Measurements from ENCODE around the gene CRABP1. TPM values are rescaled to one million over a fixed set of nuclear protein-coding genes. Genes with fewer than 3 reads are reported as not detected.

CRABP1 gene
- total RNA-seq, result 100 to 1,000 TPM in 1 of 7 donors, 10 to 100 TPM in 6; 18.7 to 159 (median 30.8) TPM
- polyA plus RNA-seq, result 10 to 100 TPM in 1 of 3 donors, 1 to 10 TPM in 2; 3.5 to 29.1 (median 6.3) TPM
- long read RNA-seq, donor 1, transcript CRABP1-201 (4 exons, 772 nt), result major isoform, 313 of 366 reads
- long read RNA-seq, donor 1, transcript CRABP1-203 (1 exons, 401 nt), result minor isoform, 16 of 366 reads
- long read RNA-seq, donor 1, partial matches to known transcripts, result 37 of 366 reads
- long read RNA-seq, donor 1, other reads (novel, unspliced or antisense), result 0 of 366 reads
- long read RNA-seq, donor 2, transcript CRABP1-203 (1 exons, 401 nt), result minor isoform, 6 of 180 reads
- long read RNA-seq, donor 2, transcript CRABP1-201 (4 exons, 772 nt), result major isoform, 161 of 180 reads
- long read RNA-seq, donor 2, partial matches to known transcripts, result 13 of 180 reads
- long read RNA-seq, donor 2, other reads (novel, unspliced or antisense), result 0 of 180 reads

- peak; percentile 45 for DNase-seq
- WGBS, 5 donors, result 2 to 6% (median 3%) methylated on average over 20 to 67 of the region's 67 CpGs
Measured at GRCh38 chr15:78340231-78341056, at the start of gene CRABP1. Gene CRABP1 (plus strand): TSS chr15:78340353. CDS start chr15:78340429, 76 bp downstream.

GRCh38 chr15:78291052-78291451 lies 49.1 kb upstream of the CRABP1 start:
- intact Hi-C loops (cut with DNase I; ENCODE audit: low total_unique reads), result no loop called here
- Histone ChIP-seq H3K4me3 (no peak overlapping the region), H3K9me3 (no peaks in the 10 kb centered on the region), H3K27ac (no peak overlapping the region), H3K36me3 (peaks cover 0 to 97% (median 49%) of the 10 kb centered on the region in 6 donors), H3K4me1 (no peaks in the 10 kb centered on the region), H3K27me3 (replicated peaks in 1 of 7) (no peaks in the 10 kb centered on the region)
- 47 to 95% (median 73%) methylated on average over 2 of the region's 2 CpGs for WGBS, 5 donors
- TF ChIP-seq POLR2A (IDR thresholded peaks at IDR 0.05) (no peak), POLR2AphosphoS5 (IDR thresholded peaks at IDR 0.05) (no peak), CTCF (IDR thresholded peaks at IDR 0.05 in 8 of 11, conservative IDR thresholded peaks at IDR 0.05 in 3 of 11) (no peak)
- no peak for DNase-seq

More at GRCh38 chr15:78340231-78341056, at the start of gene CRABP1:
- TF ChIP-seq CTCF (IDR thresholded peaks at IDR 0.05 in 8 of 11, conservative IDR thresholded peaks at IDR 0.05 in 3 of 11) (no peak), POLR2AphosphoS5 (IDR thresholded peaks at IDR 0.05) (peak in 2 of 3 donors; percentile 20 to 68)
- H3K36me3 ChIP-seq, result no peaks in the 10 kb centered on the region
- no peaks in the 10 kb centered on the region for H3K9me3 ChIP-seq
- H3K4me3 ChIP-seq, result peak within 1 kb of the TSS in 6 of 8 donors; percentile 14 to 58 (median 32)
- peaks cover 0 to 28% (median 15%) of the 10 kb centered on the region in 6 donors for H3K4me1 ChIP-seq
- peak within 1 kb of the TSS in 1 of 8 donors; percentile 33 for H3K27ac ChIP-seq
- intact Hi-C loops (cut with DNase I; ENCODE audit: low total_unique reads), result no loop called here
- H3K27me3 ChIP-seq (replicated peaks in 1 of 7), result peaks cover 0 to 87% (median 38%) of the 10 kb centered on the region in 7 donors

GRCh38 chr15:78291698-78292097 lies 48.5 kb upstream of the CRABP1 start:
- intact Hi-C loops (cut with DNase I; ENCODE audit: low total_unique reads), result no loop called here
- WGBS, 5 donors, result 91 to 100% (median 98%) methylated on average over 2 of the region's 2 CpGs
- H3K27ac ChIP-seq, result no peak overlapping the region
- no peaks in the 10 kb centered on the region for H3K9me3 ChIP-seq
- no peak overlapping the region for H3K4me3 ChIP-seq
- H3K36me3 ChIP-seq, result peaks cover 0 to 90% (median 46%) of the 10 kb centered on the region in 6 donors
- no peak for TF ChIP-seq CTCF (IDR thresholded peaks at IDR 0.05 in 8 of 11, conservative IDR thresholded peaks at IDR 0.05 in 3 of 11)
- no peak for TF ChIP-seq POLR2A (IDR thresholded peaks at IDR 0.05)
- no peak for TF ChIP-seq POLR2AphosphoS5 (IDR thresholded peaks at IDR 0.05)
- H3K27me3 ChIP-seq (replicated peaks in 1 of 7), result no peaks in the 10 kb centered on the region
- H3K4me1 ChIP-seq, result peaks cover 0 to 2% (median 0%) of the 10 kb centered on the region in 6 donors
- DNase-seq, result no peak

Data from spleen (tissue), 13 donors.